ENCODE data around the gene FARP2.

The FARP2 gene

DNA sequence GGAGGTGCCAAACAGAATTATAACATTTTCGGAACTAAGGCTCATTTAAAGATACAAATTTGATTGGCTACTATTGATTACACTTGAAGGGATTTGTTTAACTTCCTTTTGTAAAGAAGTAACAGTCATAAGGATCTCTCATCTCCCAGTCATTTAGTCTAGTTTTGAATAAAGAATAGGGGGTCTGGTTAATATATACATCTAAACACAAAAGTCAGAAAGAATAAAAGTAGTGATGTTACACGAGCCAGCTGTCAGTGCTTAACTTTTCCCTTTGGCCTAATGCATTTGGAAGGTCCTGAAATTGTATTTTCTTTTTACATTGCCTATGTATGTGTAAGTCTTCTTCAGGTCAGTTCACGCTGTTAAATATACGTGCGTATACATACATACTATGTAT, 32.3 kb upstream of the FARP2 start:
- DNase-seq (ENCODE audit: low read depth in 2 of 2), result no peak

GRCh38 chr2:241324775-241325174, 31.3 kb upstream of the FARP2 start:
- DNase-seq (ENCODE audit: low read depth in 2 of 2), result no peak

DNA sequence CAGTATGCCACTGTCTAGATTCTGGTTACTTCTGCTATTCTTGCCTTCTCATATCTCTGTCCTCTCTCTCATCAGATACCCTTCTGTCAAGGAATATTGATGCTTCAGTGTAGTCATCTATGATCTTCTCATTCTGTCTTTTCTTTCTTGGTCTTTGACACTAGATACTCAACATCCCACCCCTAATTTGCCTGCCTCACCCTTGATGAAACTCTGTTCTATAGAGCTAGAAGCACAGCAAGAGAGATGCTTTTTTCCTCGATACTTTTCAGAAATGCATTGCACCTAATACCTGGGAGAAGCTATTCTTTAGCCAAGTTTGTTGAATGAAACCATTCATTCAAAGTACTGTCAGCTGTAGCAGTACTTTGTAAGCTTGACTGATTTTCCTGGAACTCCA, 30.8 kb upstream of the FARP2 start:
- no peak for DNase-seq (ENCODE audit: low read depth in 2 of 2)

DNA sequence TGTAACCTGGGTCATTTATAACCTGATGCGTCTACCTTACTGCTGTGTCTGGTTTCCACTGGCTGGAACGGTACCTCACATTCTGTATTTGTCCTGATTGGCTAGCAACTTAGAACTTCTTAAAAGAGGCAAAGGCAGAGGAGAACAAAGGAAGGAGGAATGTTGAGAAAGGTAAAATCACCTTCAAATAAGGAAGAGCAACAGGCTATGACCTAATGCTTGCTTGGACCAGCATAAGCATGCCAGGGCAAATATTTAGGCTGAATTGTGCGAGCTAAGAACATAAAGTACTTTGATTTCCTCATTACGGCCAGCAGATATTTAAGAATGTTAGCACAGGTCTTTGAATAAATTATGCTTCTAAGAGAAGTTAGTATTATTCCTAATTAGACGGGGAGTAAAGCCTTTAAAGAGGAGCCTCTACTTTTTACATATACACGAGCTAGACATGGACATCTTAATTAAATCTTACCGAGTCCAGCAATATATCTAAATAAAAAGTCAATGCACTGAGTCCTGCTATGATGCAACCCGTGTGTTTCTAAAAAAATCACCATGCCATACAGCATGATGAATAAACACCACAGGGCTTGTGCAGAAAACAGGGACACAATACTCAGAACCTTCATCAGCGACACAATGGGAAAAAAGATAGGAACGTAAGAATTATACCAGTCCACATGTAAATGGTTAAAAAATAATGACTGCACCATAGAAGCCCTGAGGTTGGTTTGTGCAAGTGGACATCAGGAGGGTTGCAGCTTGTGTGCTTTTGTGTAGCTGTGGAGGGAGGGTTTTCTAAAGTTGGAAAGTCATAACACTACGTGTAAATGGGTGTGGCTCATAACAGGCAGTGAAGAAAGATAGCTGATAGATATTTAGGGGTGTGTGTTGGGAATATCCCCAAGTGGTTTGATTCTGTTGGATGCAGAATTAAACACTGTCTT, 26.1 kb upstream of the FARP2 start:
- DNase-seq (ENCODE audit: low read depth in 2 of 2), result no peak

DNA sequence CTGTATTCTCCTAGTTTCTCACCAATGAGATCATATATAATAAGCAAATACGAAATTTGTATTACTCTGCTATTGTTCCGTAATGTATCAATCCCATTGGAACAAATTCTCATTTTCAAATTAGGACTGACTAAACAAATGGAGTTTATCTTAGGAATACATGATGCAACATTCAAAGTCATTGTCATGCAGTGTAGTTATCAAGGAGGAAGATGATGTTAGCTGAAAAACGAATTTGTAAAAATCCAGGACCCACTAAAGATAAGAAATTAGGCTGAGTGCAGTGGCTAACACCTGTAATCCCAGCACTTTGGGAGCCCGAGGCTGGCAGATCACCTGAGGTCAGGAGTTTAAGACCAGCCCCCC, 25.5 kb upstream of the FARP2 start:
- DNase-seq (ENCODE audit: low read depth in 2 of 2), result no peak

GRCh38 chr2:241334813-241335212, 21.3 kb upstream of the FARP2 start:
- DNase-seq (ENCODE audit: low read depth in 2 of 2), result no peak

DNA sequence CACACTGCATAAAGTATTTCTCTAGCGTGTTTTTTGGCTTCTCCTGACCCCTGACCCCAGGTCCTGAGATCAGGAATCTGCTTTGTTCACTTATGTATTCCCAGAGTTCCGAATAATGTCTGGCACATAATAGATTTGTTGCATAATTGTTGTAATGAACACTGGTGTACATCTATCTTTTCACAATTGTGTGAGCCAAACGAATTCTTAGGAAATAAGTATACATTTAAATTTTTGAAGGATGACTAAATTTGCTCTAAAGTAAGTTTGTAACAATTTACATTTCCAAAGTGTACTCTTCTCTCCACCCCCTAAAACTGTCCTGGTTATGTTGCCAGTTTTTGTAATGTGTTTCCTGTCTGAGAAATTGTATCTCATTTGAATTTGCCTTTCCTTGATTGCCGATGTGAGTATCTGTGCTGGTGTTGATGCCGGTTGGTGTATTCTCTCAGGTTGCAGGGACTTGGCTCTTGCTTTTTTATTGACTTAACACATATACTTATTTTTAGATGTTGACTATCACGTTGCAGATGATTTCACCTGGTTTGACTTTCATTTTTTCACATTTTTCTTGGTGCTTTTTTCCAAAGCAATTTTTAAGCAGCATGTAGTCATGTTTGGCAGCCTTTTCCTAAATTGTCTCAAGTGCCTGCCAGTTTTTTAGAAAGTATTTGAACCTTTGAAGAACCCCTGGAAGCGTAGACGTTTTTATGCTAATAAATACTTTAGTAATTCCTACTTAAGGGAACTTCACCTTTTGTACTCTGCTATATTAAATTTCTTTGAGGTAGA, 16.1 kb upstream of the FARP2 start:
- no peak for DNase-seq (ENCODE audit: low read depth in 2 of 2)

DNA sequence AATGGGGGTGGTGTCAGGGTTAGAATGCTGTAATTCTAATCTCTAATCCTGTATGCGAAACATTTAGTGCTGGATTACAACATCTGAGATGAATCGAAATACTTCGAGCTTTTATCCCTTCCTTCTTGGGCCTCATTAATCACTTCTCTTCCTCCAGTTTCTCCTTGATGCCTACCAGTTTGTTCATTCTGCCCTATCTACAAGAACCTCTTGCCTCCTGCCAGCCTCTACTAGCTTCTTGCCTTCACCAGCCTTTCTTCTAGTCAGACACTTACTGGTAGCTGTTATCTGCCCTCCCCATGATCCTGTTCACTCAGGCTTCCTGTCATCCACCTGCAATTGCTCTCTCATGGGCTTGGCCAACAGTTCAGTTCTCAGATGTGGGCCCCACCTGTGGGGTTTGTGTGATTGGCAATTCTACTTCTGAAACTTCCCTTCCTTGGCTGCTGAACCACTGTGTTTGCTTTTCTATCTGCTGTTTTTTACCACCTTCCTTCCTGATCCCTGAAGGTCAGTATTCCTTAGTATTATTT, 15.4 kb upstream of the FARP2 start:
- DNase-seq (ENCODE audit: low read depth in 2 of 2), result no peak

DNA sequence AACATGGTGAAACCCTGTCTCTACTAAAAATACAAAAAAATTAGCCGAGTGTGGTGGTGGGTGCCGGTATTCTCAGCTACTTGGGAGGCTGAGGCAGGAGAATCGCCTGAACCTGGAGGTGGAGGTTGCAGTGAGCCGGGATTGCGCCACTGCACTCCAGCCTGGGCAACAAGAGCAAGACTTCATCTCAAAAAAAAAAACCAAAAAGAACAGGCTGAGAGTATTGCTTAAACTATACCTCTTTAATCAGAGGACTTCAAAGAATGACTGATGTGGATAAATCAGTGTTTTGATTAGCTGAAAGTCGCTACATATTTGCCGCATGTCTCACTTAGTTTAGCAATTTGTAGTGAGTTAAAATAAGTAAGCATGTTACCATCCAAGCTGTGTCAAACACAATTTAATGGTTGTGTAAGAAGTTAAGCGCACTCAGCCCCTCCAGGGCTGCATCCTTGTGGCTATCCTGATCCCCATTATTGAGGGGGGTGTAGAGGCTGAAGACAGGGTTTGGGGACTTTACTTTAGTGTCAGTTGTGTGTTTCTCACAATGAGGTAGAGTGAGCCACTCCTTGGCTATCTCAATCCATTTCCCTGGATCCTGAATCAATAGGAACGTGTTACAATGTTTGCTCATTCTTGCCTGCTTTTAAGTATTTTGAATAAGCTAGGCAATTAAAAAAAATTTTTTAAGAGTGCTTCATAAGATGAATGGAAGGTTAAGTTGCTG, 11.0 kb upstream of the FARP2 start:
- DNase-seq (ENCODE audit: low read depth in 2 of 2), result no peak

- no peak for DNase-seq (ENCODE audit: low read depth in 2 of 2)
Measured at GRCh38 chr2:241349941-241350340, 6.1 kb upstream of the FARP2 start.

GRCh38 chr2:241350530-241350877, 5.6 kb upstream of the FARP2 start:
- no peak for DNase-seq (ENCODE audit: low read depth in 2 of 2)

- no peak for DNase-seq (ENCODE audit: low read depth in 2 of 2)
Measured at GRCh38 chr2:241350878-241351639, 5.0 kb upstream of the FARP2 start.

DNA sequence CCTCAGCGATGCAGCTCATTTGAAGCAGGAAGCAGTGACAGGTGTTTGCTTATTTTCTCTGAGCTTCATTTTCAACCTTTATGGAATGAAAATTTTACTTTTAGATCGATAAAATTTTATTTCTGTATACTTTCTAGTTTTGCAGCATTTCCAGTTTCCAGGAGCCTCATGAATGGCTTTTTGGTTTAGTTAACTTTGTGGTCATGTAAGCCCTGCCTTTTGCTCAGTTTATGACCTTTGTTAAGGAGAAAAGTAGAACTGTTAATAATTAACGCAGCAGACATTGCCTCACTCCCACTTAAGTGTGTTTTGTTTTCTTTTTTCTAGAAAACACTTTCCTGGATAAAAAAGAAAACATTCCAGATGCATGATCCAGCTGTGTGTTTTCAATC, 4.4 kb upstream of the FARP2 start:
- DNase-seq (ENCODE audit: low read depth in 2 of 2), result no peak

DNA sequence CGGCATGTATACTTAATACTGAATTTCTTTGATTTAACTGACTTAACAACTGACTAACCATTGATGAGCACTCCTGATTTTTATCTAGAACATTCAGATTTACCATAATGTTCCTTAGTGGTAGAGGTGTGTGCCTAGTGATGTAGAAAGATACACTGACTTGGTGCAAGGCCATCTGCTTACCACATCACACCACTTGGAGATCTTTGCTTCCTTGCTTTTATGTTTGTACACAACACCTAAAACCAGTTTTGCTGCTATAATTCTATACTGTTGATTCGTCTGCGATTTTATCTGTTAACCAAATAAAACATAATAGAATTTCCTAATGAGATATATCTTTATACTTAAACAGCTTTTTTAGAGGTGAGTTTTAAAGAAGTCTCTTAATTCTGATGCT, 3.9 kb upstream of the FARP2 start:
- no peak for DNase-seq (ENCODE audit: low read depth in 2 of 2)

- DNase-seq (ENCODE audit: low read depth in 2 of 2), result peak; percentile 29 to 45
Measured at GRCh38 chr2:241354668-241355658, 1.1 kb upstream of the FARP2 start.

GRCh38 chr2:241356871-241357260, 781 bp downstream of the FARP2 start:
- DNase-seq (ENCODE audit: low read depth in 2 of 2), result no peak

DNA sequence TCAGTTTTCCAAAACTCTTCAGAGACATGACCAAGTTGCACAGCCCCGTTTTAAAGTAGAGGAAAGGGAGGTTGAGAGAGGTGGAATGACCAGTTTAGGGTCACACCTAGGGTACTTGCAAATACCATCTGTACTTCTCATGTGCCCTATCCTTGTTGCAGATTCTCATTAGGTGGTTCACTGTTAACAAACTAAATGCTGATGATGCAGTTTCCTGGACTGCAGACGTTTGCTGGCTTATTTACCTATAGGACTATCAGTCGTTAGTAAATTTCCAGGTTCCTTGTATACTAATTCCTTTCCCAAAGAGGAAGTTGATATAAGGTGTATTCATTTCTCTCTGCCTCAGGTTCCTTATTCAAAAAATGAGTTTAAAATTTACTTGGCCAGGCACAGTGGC, 1.4 kb downstream of the FARP2 start:
- DNase-seq (ENCODE audit: low read depth in 2 of 2), result no peak

- DNase-seq (ENCODE audit: low read depth in 2 of 2), result no peak
Measured at GRCh38 chr2:241358470-241358869, 2.4 kb downstream of the FARP2 start.

GRCh38 chr2:241359481-241360045, 3.5 kb downstream of the FARP2 start:
- no peak for DNase-seq (ENCODE audit: low read depth in 2 of 2)

- no peak for DNase-seq (ENCODE audit: low read depth in 2 of 2)
Measured at GRCh38 chr2:241363426-241363825, 7.3 kb downstream of the FARP2 start.
